ENCODE measurements around the gene TGM2.

DNA sequence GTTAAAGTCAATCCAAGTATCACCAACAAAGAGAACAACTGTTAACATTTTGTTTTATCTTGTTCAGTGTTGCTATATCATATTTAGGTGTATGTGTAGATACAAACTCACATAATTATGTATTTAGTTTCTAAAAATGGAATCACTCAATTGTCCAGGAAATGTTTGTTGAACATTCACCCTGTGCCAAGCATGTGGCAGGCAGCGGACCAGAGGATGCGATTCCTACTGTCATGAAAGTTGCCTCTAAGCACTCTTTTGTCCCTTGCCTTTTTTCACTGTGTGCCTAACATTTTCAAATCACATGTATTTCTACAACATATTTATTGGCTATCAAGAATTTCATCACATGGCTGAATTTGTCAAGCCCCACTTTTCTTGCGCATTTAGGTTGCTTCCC is 16.9 kb upstream of the TGM2 start:
- no peak for TF ChIP-seq POLR2AphosphoS5 (IDR thresholded peaks at IDR 0.05; ENCODE audit: low read depth, low read length)
- no peak for TF ChIP-seq SIN3A (IDR thresholded peaks at IDR 0.05; ENCODE audit: borderline replicate concordance, insufficient read depth, low read depth, low read length)
- TF ChIP-seq, protein P1, sequence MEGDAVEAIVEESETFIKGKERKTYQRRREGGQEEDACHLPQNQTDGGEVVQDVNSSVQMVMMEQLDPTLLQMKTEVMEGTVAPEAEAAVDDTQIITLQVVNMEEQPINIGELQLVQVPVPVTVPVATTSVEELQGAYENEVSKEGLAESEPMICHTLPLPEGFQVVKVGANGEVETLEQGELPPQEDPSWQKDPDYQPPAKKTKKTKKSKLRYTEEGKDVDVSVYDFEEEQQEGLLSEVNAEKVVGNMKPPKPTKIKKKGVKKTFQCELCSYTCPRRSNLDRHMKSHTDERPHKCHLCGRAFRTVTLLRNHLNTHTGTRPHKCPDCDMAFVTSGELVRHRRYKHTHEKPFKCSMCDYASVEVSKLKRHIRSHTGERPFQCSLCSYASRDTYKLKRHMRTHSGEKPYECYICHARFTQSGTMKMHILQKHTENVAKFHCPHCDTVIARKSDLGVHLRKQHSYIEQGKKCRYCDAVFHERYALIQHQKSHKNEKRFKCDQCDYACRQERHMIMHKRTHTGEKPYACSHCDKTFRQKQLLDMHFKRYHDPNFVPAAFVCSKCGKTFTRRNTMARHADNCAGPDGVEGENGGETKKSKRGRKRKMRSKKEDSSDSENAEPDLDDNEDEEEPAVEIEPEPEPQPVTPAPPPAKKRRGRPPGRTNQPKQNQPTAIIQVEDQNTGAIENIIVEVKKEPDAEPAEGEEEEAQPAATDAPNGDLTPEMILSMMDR (IDR thresholded peaks at IDR 0.05): no peak
- TF ChIP-seq, protein P2, sequence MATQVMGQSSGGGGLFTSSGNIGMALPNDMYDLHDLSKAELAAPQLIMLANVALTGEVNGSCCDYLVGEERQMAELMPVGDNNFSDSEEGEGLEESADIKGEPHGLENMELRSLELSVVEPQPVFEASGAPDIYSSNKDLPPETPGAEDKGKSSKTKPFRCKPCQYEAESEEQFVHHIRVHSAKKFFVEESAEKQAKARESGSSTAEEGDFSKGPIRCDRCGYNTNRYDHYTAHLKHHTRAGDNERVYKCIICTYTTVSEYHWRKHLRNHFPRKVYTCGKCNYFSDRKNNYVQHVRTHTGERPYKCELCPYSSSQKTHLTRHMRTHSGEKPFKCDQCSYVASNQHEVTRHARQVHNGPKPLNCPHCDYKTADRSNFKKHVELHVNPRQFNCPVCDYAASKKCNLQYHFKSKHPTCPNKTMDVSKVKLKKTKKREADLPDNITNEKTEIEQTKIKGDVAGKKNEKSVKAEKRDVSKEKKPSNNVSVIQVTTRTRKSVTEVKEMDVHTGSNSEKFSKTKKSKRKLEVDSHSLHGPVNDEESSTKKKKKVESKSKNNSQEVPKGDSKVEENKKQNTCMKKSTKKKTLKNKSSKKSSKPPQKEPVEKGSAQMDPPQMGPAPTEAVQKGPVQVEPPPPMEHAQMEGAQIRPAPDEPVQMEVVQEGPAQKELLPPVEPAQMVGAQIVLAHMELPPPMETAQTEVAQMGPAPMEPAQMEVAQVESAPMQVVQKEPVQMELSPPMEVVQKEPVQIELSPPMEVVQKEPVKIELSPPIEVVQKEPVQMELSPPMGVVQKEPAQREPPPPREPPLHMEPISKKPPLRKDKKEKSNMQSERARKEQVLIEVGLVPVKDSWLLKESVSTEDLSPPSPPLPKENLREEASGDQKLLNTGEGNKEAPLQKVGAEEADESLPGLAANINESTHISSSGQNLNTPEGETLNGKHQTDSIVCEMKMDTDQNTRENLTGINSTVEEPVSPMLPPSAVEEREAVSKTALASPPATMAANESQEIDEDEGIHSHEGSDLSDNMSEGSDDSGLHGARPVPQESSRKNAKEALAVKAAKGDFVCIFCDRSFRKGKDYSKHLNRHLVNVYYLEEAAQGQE (IDR thresholded peaks at IDR 0.05; ENCODE audit: insufficient read depth in 1 of 2, low read depth in 2 of 2, low read length in 1 of 2): no peak
